BE2C (cell line): ENCODE measurements around the gene EID1.
"Not testable (repeated sequence)": the region's sequence is repeated elsewhere in the genome, so short reads cannot be mapped to it uniquely, and the experiment has no call there.

Experiments used
- DNase-seq: peaks from one replicate; pipeline ENCODE4 v3.0.0-alpha.2; 2020
- H3K27me3 ChIP-seq: fragments of 250-450 bp; sonication (Bioruptor Pico); 2 replicates; pipeline ENCODE4 v1.5.1; 2020; ENCODE audit warnings: mild to moderate bottlenecking
- H3K36me3 ChIP-seq: fragments of 250-450 bp; sonication (Bioruptor Pico); 2 replicates; pipeline ENCODE4 v1.5.1; 2020; ENCODE audit warnings: mild to moderate bottlenecking
- H3K4me1 ChIP-seq: fragments of 250-450 bp; sonication (Bioruptor Pico); 2 replicates; pipeline ENCODE4 v1.5.1; 2020
- H3K4me3 ChIP-seq: 2 replicates; pipeline ENCODE4 v1.5.1; 2011; ENCODE audit warnings: low read depth, low read length
- H3K9me3 ChIP-seq: fragments of 250-450 bp; sonication (Bioruptor Pico); 2 replicates; pipeline ENCODE4 v1.5.1; 2020
- TF ChIP-seq, protein P1 (sequence below): IDR thresholded peaks from 2 replicates; pipeline ENCODE4 v1.5.1; 2012; ENCODE audit warnings: mild to moderate bottlenecking, low read depth, low read length

Gene EID1

DNA sequence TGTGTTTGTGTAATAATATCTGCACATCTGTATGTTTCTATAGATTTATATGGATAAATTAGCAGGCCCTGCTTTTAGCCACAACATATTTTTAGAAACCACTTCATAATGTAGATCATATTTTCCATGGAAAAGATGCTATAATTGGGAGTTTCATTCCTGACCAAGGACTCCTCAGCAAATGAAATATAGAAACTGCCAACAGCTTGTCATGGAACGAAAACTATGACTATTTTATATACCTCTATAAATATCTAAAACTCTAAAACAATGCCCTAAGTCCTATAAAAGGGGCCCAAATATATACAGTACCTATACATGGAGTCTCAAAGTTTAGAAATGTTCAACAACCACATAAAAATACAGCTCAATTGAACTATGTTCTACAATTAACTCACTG lies 27.9 kb downstream of the EID1 start:
- no peak for DNase-seq
- Histone ChIP-seq H3K4me3 (no peak overlapping the region), H3K27me3 (no peaks in the 10 kb centered on the region), H3K9me3 (no peaks in the 10 kb centered on the region), H3K36me3 (no peaks in the 10 kb centered on the region), H3K4me1 (no peaks in the 10 kb centered on the region)
- TF ChIP-seq, protein P1, sequence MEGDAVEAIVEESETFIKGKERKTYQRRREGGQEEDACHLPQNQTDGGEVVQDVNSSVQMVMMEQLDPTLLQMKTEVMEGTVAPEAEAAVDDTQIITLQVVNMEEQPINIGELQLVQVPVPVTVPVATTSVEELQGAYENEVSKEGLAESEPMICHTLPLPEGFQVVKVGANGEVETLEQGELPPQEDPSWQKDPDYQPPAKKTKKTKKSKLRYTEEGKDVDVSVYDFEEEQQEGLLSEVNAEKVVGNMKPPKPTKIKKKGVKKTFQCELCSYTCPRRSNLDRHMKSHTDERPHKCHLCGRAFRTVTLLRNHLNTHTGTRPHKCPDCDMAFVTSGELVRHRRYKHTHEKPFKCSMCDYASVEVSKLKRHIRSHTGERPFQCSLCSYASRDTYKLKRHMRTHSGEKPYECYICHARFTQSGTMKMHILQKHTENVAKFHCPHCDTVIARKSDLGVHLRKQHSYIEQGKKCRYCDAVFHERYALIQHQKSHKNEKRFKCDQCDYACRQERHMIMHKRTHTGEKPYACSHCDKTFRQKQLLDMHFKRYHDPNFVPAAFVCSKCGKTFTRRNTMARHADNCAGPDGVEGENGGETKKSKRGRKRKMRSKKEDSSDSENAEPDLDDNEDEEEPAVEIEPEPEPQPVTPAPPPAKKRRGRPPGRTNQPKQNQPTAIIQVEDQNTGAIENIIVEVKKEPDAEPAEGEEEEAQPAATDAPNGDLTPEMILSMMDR: no peak

DNA sequence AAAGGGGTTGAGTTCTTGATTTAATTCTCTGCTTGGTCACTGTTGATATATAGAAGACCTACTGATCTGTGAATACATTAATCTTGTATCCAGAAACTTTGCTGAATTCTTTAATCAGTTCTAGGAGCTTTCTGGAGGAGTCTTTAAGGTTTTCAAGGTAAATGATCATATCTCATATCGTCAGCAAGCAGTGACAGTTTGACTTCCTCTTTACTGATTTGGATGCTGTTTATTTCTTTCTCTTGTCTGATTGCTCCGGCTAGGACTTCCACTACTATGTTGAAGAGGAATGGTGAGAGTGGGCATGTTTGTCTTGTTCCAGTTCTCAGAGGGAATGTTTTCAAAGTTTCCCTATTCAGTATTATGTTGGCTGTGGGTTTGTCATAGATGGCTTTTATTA lies 31.4 kb downstream of the EID1 start:
- not testable (repeated sequence) for H3K4me1 ChIP-seq, H3K9me3 ChIP-seq, H3K27me3 ChIP-seq, H3K36me3 ChIP-seq, DNase-seq, H3K4me3 ChIP-seq

DNA sequence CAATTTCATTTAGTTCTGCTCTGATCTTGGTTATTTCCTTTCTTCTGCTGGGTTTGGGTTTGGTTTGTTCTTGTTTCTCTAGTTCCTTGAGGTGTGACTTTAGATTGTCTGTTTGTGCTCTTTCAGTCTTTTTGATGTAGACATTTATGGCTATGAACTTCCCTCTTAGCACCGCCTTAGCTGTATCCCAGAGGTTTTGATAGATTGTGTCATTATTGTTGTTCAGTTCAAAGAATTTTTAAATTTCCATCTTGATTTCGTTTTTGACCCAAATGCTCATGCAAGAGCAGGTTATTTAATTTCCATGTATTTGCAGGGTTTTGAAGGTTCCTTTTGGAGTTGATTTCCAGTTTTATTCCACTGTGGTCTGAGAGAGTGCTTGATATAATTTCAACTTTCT lies 32.6 kb downstream of the EID1 start:
- not testable (repeated sequence) for DNase-seq, H3K4me1 ChIP-seq, H3K27me3 ChIP-seq, H3K36me3 ChIP-seq, H3K4me3 ChIP-seq, H3K9me3 ChIP-seq

DNA sequence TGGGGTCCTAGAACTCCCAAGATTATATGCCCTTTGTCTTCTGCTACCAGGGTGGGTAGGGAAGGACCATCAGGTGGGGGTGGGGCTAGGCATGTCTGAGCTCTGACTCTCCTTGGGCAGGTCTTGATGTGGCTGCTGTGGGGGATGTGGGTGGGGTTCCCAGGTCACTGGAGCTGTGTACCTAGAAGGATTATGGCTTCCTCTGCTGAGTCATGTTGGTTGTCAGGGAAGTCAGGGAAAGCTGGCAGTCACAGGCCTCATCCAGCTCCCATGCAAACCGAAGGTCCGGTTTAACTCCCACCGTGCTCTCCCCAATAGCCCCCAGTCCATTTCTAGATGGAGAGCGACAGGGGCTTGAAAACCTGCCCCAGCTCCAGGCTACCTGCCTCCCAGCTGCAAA lies 35.2 kb downstream of the EID1 start:
- Histone ChIP-seq H3K36me3 (no peaks in the 10 kb centered on the region), H3K4me1 (no peaks in the 10 kb centered on the region), H3K9me3 (no peaks in the 10 kb centered on the region), H3K27me3 (0 out of 2 replicates have a peak, but pooled peaks cover under 1% of the 10 kb centered on the region), H3K4me3 (no peak overlapping the region)
- no peak for DNase-seq
- TF ChIP-seq, protein P1: no peak

DNA sequence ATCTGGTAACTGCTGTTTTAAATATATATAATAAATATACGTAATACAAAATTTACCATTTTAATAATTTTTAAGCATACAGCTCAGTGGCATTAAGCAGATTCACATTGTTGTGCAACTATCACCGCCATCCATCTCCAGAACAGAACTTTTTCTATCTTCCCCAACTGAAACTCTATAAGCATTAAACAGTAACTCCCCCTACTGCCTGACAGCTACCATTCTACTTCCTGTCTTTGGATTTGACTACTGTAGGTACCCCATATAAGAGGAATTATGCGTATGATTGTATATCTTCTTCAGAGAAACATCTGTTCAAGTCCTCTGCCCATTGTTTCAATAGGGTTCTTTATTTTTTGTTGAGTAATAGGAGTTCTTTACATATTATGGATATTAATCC lies 36.8 kb downstream of the EID1 start:
- no peak for DNase-seq
- H3K9me3 ChIP-seq: no peaks in the 10 kb centered on the region
- H3K4me1 ChIP-seq: no peaks in the 10 kb centered on the region
- no peaks in the 10 kb centered on the region for H3K36me3 ChIP-seq
- H3K4me3 ChIP-seq: no peak overlapping the region
- TF ChIP-seq, protein P1: peak; percentile 23; the same call in 1 of the 2 replicates
- H3K27me3 ChIP-seq: 0 out of 2 replicates have a peak, but pooled peaks cover 3% of the 10 kb centered on the region

DNA sequence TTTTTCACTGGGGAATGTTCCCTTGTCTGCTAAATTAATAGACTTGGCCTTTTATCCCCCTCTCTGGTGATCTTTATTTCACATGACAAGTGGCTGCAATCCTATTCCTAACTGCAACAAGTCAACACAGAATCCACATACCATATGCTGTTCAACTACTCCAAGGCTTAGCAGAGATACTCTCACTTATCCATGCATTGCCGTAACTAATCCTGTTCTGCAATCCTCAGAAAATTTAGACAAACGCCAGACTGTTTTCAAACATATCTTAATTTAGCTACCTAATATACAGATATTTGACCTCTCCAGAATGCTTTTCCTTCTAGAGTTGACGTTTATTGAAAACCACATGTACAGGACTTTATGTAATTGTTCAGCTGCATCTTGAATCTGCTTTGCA lies 37.9 kb downstream of the EID1 start:
- H3K4me3 ChIP-seq: no peak overlapping the region
- 0 out of 2 replicates have a peak, but pooled peaks cover 3% of the 10 kb centered on the region for H3K27me3 ChIP-seq
- TF ChIP-seq, protein P1: no peak
- no peaks in the 10 kb centered on the region for H3K9me3 ChIP-seq
- H3K4me1 ChIP-seq: no peaks in the 10 kb centered on the region
- DNase-seq: no peak
- no peaks in the 10 kb centered on the region for H3K36me3 ChIP-seq

DNA sequence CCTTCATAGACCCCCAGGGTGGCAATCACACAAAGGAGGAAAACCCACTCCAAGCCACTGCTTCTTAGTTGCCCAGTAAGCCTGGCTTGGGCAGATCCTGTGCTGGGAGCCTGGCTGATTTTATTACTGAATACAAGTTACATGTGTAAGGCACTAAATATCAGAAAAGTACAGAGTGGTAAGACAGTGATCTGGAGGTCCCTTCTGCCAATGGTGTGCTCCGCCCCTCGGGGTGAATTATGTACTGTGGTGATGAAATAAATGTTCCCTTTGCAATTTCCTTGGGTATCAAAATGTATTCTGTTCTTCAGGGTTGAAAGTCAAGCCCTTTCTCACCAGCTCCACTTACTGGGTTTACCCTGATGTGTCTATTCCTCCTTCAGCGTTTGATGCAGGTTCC lies 38.8 kb downstream of the EID1 start:
- Histone ChIP-seq H3K9me3 (no peaks in the 10 kb centered on the region), H3K27me3 (0 out of 2 replicates have a peak, but pooled peaks cover 3% of the 10 kb centered on the region), H3K4me3 (no peak overlapping the region), H3K36me3 (no peaks in the 10 kb centered on the region), H3K4me1 (no peaks in the 10 kb centered on the region)
- DNase-seq: no peak
- TF ChIP-seq, protein P1: no peak
